T-helper 2 cell treated with Interferon-gamma antibody and Interleukin-4, amounts not matched to agents 100 ng/mL and 5 ng/mL, for 36 hours (primary cell): ENCODE data around the gene SPEF1. TPM values are rescaled to one million over a fixed set of nuclear protein-coding genes. Genes with fewer than 3 reads are reported as not detected.

Source experiments
- intact Hi-C: fragments of 100-400 bp; cut with micrococcal nuclease; formaldehyde crosslinking; loops from one replicate; pipeline ENCODE4 v1.15.1; 2023
- total RNA-seq: library from RNA; stranded (reverse); gene quantifications from 2 replicates; pipeline ENCODE4 v1.2.3, GENCODE V29; 2022

The SPEF1 gene
- total RNA-seq, 1 donor from 2014 or later, result 0.32 TPM

- intact Hi-C loops, result no loop called here
Observed at GRCh38 chr20:3751675-3752385, 29.4 kb downstream of the SPEF1 start.

GRCh38 chr20:3751305-3751674, 30.0 kb downstream of the SPEF1 start:
- intact Hi-C loops, result no loop called here

- intact Hi-C loops, result no loop called here
Observed at GRCh38 chr20:3749689-3750531, 31.3 kb downstream of the SPEF1 start.

- intact Hi-C loops, result no loop called here
Observed at GRCh38 chr20:3749087-3749688, 32.1 kb downstream of the SPEF1 start.

GRCh38 chr20:3748073-3748472, 33.2 kb downstream of the SPEF1 start:
- intact Hi-C loops, result no loop called here

GRCh38 chr20:3747471-3747870, 33.8 kb downstream of the SPEF1 start:
- intact Hi-C loops, result no loop called here

- intact Hi-C loops, result no loop called here
Observed at GRCh38 chr20:3745686-3746173, 35.5 kb downstream of the SPEF1 start.

GRCh38 chr20:3744806-3745685, 36.2 kb downstream of the SPEF1 start:
- intact Hi-C loops, result no loop called here

- intact Hi-C loops, result no loop called here
Observed at GRCh38 chr20:3744037-3744436, 37.2 kb downstream of the SPEF1 start.

- intact Hi-C loops, result no loop called here
Observed at GRCh38 chr20:3743251-3743650, 38.0 kb downstream of the SPEF1 start.

- intact Hi-C loops, result no loop called here
Observed at GRCh38 chr20:3741836-3742458, 39.3 kb downstream of the SPEF1 start.

- intact Hi-C loops, result no loop called here
Observed at GRCh38 chr20:3740615-3741301, 40.5 kb downstream of the SPEF1 start.

GRCh38 chr20:3739926-3740451, 41.3 kb downstream of the SPEF1 start:
- intact Hi-C loops, result no loop called here

GRCh38 chr20:3739054-3739925, 42.0 kb downstream of the SPEF1 start:
- intact Hi-C loops, result no loop called here

GRCh38 chr20:3738111-3739053, 42.9 kb downstream of the SPEF1 start:
- intact Hi-C loops, result no loop called here

GRCh38 chr20:3735768-3736167, 45.5 kb downstream of the SPEF1 start:
- intact Hi-C loops, result no loop called here

GRCh38 chr20:3734111-3734843, 47.0 kb downstream of the SPEF1 start:
- intact Hi-C loops, result no loop called here
